B cell (primary cell): ENCODE data around the gene SNAPC4. TPM values are rescaled to one million over a fixed set of nuclear protein-coding genes. Genes with fewer than 3 reads are reported as not detected.

Source experiments
- ATAC-seq: fragments of 200-7000 bp; cut with Tn5 transposase; one replicate; pipeline ENCODE4 v1.10.0; 2021; ENCODE audit warnings: low read depth, mild to moderate bottlenecking, moderate number of reproducible peaks, moderate library complexity
- CTCF ChIA-PET: fragments of 350-600 bp; sonication (Branson Sonifier 250); formaldehyde crosslinking; loops from one replicate; lab custom pipeline; 2021; ENCODE audit warnings: antibody characterized with exemption, inconsistent platforms; lab: Charles Lee
- POLR2A ChIA-PET: fragments of 350-600 bp; sonication (Branson Sonifier 250); formaldehyde crosslinking; loops from one replicate; lab custom pipeline; 2021; ENCODE audit warnings: antibody characterized with exemption; lab: Charles Lee
- DNase-seq: peaks from one replicate; pipeline ENCODE4 v3.0.0; 2013
- H2AFZ ChIP-seq: 2 replicates; pipeline ENCODE4 v1.6.1; 2012; ENCODE audit warnings: mild to moderate bottlenecking, low read depth, low read length; ENCODE audit not compliant: insufficient read depth, poor library complexity, severe bottlenecking
- H3K27ac ChIP-seq, 2 donors: 1 replicate in 1 of 2; 2 replicates in 1 of 2; pipeline ENCODE4 v1.5.1; 2012 to 2013; ENCODE audit warnings: low read length in 2 of 2, mild to moderate bottlenecking in 2 of 2, moderate library complexity in 1 of 2
- H3K27me3 ChIP-seq, 4 experiments: fragments of 200-600 bp in 1 of 4; sonication (generic) in 1 of 4; replicated peaks in 1 of 4; 1 replicate in 2 of 4; 2 replicates in 2 of 4; pipeline versions ENCODE4 v1.6.1 to v1.7.0; 2013 to 2016; ENCODE audit warnings: low read length in 3 of 4, mild to moderate bottlenecking in 2 of 4, mixed read lengths in 1 of 4, moderate library complexity in 1 of 4; ENCODE audit not compliant: insufficient read depth in 4 of 4, control insufficient read depth in 3 of 4; ENCODE audit errors: control extremely low read depth in 1 of 4
- H3K36me3 ChIP-seq, 2 experiments: replicated peaks in 1 of 2; 1 replicate in 1 of 2; 2 replicates in 1 of 2; pipeline versions ENCODE4 v1.6.1 to v1.7.1; 2013; ENCODE audit warnings: low read length in 1 of 2; ENCODE audit not compliant: insufficient read depth in 2 of 2, control insufficient read depth in 1 of 2; ENCODE audit errors: control extremely low read depth in 1 of 2, extremely low read depth in 1 of 2
- H3K4me1 ChIP-seq, 2 donors: fragments of 200-600 bp in 1 of 2; sonication (generic) in 1 of 2; 1 replicate in 1 of 2; 2 replicates in 1 of 2; pipeline versions ENCODE4 v1.5.1 to v1.6.1; 2013 to 2017; ENCODE audit warnings: low read length in 2 of 2; ENCODE audit not compliant: control insufficient read depth in 2 of 2, insufficient read depth in 2 of 2
- H3K4me2 ChIP-seq: replicated peaks from 2 replicates; pipeline ENCODE3; 2012; ENCODE audit warnings: mild to moderate bottlenecking, low read depth, low read length; ENCODE audit not compliant: poor library complexity, severe bottlenecking
- H3K4me3 ChIP-seq, 5 experiments: fragments of 200-600 bp in 1 of 5; sonication (generic) in 1 of 5; 1 replicate in 3 of 5; 2 replicates in 2 of 5; pipeline versions ENCODE4 v1.5.1 to v1.7.0; 2011 to 2016; ENCODE audit warnings: low read length in 4 of 5, mild to moderate bottlenecking in 4 of 5, low read depth in 2 of 5, control low read depth in 1 of 5, moderate library complexity in 1 of 5; ENCODE audit not compliant: insufficient read depth in 1 of 5; ENCODE audit errors: control extremely low read depth in 1 of 5, extremely low read depth in 1 of 5
- H3K79me2 ChIP-seq: fragments of 200-600 bp; sonication (generic); one replicate; pipeline ENCODE4 v1.6.0; 2016; ENCODE audit warnings: low read length; ENCODE audit not compliant: control insufficient read depth, insufficient read depth
- H3K9ac ChIP-seq: fragments of 200-600 bp; sonication (generic); 2 replicates; pipeline ENCODE4 v1.6.1; 2017; ENCODE audit warnings: mild to moderate bottlenecking, low read length, moderate library complexity
- H3K9me3 ChIP-seq, 3 donors: one replicate each; pipeline versions ENCODE4 v1.6.1 to v1.7.1; 2013; ENCODE audit warnings: low read length in 2 of 3; ENCODE audit not compliant: control insufficient read depth in 2 of 3, insufficient read depth in 1 of 3; ENCODE audit errors: control extremely low read depth in 1 of 3
- H4K20me1 ChIP-seq: 2 replicates; pipeline ENCODE4 v1.6.0; 2012; ENCODE audit warnings: mild to moderate bottlenecking, low read length; ENCODE audit not compliant: insufficient read depth, control insufficient read depth, poor library complexity, severe bottlenecking
- H3K27ac Mint-ChIP-seq: one replicate; pipeline ENCODE4 v1.8.0; 2021; ENCODE audit warnings: mixed read lengths
- H3K27me3 Mint-ChIP-seq: one replicate; pipeline ENCODE4 v1.8.0; 2021; ENCODE audit warnings: mixed read lengths
- H3K4me1 Mint-ChIP-seq: one replicate; pipeline ENCODE4 v1.8.0; 2021; ENCODE audit warnings: mixed read lengths
- H3K4me3 Mint-ChIP-seq: one replicate; pipeline ENCODE4 v1.8.0; 2021; ENCODE audit warnings: mixed read lengths
- H3K9me3 Mint-ChIP-seq: one replicate; pipeline ENCODE4 v1.8.0; 2022; ENCODE audit warnings: mixed read lengths; ENCODE audit not compliant: insufficient read depth
- EZH2 ChIP-seq: IDR thresholded peaks from 2 replicates; pipeline ENCODE4 v1.6.1; 2012; ENCODE audit warnings: borderline replicate concordance, low read depth, mild to moderate bottlenecking, moderate library complexity, low read length; ENCODE audit not compliant: insufficient read depth, poor library complexity, severe bottlenecking
- WGBS: methylation state at CpG from one replicate; pipeline ENCODE4 v1.1.5; 2013; ENCODE audit warnings: missing lambda C conversion rate; ENCODE audit not compliant: insufficient coverage; 5-methylcytosine and 5-hydroxymethylcytosine counted together
- intact Hi-C: fragments of 100-400 bp; cut with micrococcal nuclease; formaldehyde crosslinking; loops from one replicate; pipeline ENCODE4 v1.10.0; 2022
- polyA plus RNA-seq: library from polyadenylated mRNA; depleted of rRNA; stranded (reverse); fragments of >200 nt; gene quantifications from 2 replicates; pipeline ENCODE4 v1.2.3, GENCODE V29; 2012
- total RNA-seq, 2 donors: library from RNA; stranded (reverse); fragments of 120-200 nt in 1 of 2; gene quantifications; 1 replicate in 1 of 2; 2 replicates in 1 of 2; pipeline versions ENCODE4 v1.2.3 to v1.2.4, GENCODE V29; 2013 to 2022
- TF ChIP-seq, protein P1 (sequence below): fragments of 200-600 bp; IDR thresholded peaks from one replicate; pipeline ENCODE4 v1.8.0; 2022; ENCODE audit warnings: antibody characterized with exemption, mild to moderate bottlenecking

Gene SNAPC4
- total and polyA plus RNA-seq, 2 donors (not counting 1 experiment from before 2014, with no cell fraction given): 13.1 to 15.6 TPM

GRCh38 chr9:136358888-136359287, 41.1 kb downstream of the SNAPC4 start:
- ATAC-seq (no peak), DNase-seq (no peak)
- H3K4me3 ChIP-seq: no peak overlapping the region
- no peak for TF ChIP-seq EZH2
- TF ChIP-seq, protein P1, sequence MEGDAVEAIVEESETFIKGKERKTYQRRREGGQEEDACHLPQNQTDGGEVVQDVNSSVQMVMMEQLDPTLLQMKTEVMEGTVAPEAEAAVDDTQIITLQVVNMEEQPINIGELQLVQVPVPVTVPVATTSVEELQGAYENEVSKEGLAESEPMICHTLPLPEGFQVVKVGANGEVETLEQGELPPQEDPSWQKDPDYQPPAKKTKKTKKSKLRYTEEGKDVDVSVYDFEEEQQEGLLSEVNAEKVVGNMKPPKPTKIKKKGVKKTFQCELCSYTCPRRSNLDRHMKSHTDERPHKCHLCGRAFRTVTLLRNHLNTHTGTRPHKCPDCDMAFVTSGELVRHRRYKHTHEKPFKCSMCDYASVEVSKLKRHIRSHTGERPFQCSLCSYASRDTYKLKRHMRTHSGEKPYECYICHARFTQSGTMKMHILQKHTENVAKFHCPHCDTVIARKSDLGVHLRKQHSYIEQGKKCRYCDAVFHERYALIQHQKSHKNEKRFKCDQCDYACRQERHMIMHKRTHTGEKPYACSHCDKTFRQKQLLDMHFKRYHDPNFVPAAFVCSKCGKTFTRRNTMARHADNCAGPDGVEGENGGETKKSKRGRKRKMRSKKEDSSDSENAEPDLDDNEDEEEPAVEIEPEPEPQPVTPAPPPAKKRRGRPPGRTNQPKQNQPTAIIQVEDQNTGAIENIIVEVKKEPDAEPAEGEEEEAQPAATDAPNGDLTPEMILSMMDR: no peak
- H3K4me1 Mint-ChIP-seq: peaks cover 5% of the 10 kb centered on the region
- no peaks in the 10 kb centered on the region for H3K27me3 Mint-ChIP-seq
- no peak overlapping the region for H2AFZ ChIP-seq
- no peaks in the 10 kb centered on the region for H3K9me3 Mint-ChIP-seq
- H3K9ac ChIP-seq: no peak overlapping the region
- no peak overlapping the region for H3K27ac ChIP-seq
- no peak overlapping the region for H3K27ac Mint-ChIP-seq
- H3K4me1 ChIP-seq: peaks cover 3 to 5% of the 10 kb centered on the region in 2 donors
- peaks cover 19% of the 10 kb centered on the region for H4K20me1 ChIP-seq
- H3K36me3 ChIP-seq: peaks cover 0 to 13% of the 10 kb centered on the region in 2 experiments
- H3K79me2 ChIP-seq: no peaks in the 10 kb centered on the region
- H3K27me3 ChIP-seq: no peaks in the 10 kb centered on the region
- no peak overlapping the region for H3K4me2 ChIP-seq
- 90% methylated on average over 2 of the region's 2 CpGs for whole genome bisulfite sequencing
- ChIA-PET CTCF (no interaction called here), POLR2A (no interaction called here)
- intact Hi-C loops: no loop called here
- peaks cover 0 to 2% (median 0%) of the 10 kb centered on the region in 3 donors for H3K9me3 ChIP-seq
- H3K4me3 Mint-ChIP-seq: no peak overlapping the region

DNA sequence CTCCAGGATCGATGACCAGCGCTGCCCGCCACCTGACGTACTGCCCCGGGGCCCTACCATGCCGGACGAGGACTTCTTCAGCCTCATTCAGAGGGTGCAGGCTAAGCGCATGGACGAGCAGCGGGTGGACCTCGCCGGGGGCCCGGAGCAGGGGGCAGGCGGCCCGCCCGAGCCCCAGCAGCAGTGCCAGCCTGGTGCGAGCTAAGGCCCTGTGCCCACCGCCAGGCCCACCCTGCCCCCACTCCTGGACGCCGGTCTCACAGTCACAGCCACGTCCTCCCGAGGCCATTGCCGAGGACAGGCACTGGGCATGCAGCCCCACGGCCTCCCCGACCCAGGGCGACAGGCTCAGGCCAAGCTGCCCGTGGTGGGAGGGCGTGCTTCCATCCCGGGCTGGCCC, 42.0 kb downstream of the SNAPC4 start:
- H4K20me1 ChIP-seq: peaks cover 19% of the 10 kb centered on the region
- H3K4me2 ChIP-seq: no peak overlapping the region
- no peak for ATAC-seq
- H3K36me3 ChIP-seq: peaks cover 0 to 13% of the 10 kb centered on the region in 2 experiments
- no peaks in the 10 kb centered on the region for H3K9me3 ChIP-seq
- H3K79me2 ChIP-seq: no peaks in the 10 kb centered on the region
- H3K4me3 Mint-ChIP-seq: no peak overlapping the region
- CTCF ChIA-PET: no interaction called here
- no peaks in the 10 kb centered on the region for H3K27me3 Mint-ChIP-seq
- peaks cover 4% of the 10 kb centered on the region for H3K4me1 Mint-ChIP-seq
- DNase-seq: no peak
- TF ChIP-seq EZH2: no peak
- TF ChIP-seq, protein P1: no peak
- H2AFZ ChIP-seq: no peak overlapping the region
- H3K27me3 ChIP-seq: no peaks in the 10 kb centered on the region
- no peak overlapping the region for H3K9ac ChIP-seq
- POLR2A ChIA-PET: no interaction called here
- no peak overlapping the region for H3K4me3 ChIP-seq
- H3K4me1 ChIP-seq: peaks cover 0 to 2% of the 10 kb centered on the region in 2 donors
- H3K27ac ChIP-seq: no peak overlapping the region
- no peaks in the 10 kb centered on the region for H3K9me3 Mint-ChIP-seq
- no peak overlapping the region for H3K27ac Mint-ChIP-seq
- intact Hi-C loops: no loop called here
- WGBS: 94% methylated on average over 29 of the region's 29 CpGs
